ENCODE results near the gene TTC9B. TPM values are rescaled to one million over a fixed set of nuclear protein-coding genes. Genes with fewer than 3 reads are reported as not detected.
A peak's percentile ranks its signal among the peaks of the same experiment; 100 is the strongest.

TTC9B gene
- total RNA-seq, 1 donor from 2014 or later = not detected

DNA sequence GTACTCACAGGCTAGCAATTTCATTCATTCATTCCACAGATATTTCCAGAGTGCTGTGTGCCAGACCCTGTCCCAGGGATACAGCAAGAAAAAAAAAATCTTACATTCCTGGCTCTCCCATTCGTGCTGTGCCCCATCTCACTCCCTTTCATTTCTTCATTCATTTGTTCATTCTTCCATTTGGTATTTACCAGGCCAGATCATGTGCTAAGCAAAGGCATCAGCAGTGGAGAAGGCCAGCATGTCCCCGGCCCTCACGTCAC lies 24.7 kb downstream of the TTC9B start:
- no peak overlapping the region for H3K27ac ChIP-seq
- Mint-ChIP-seq H3K4me1 (peaks cover 23% of the 10 kb centered on the region), H3K27me3 (ENCODE audit: insufficient read depth, low read depth) (peaks cover 3% of the 10 kb centered on the region), H3K4me3 (peak overlapping the region; percentile 50), H3K9me3 (no peaks in the 10 kb centered on the region), H3K27ac (no peak overlapping the region), H3K36me3 (peaks cover 2% of the 10 kb centered on the region)
- peaks cover 10% of the 10 kb centered on the region for H3K27me3 ChIP-seq
- H2AFZ ChIP-seq (replicated peaks) = no peak overlapping the region
- no peak overlapping the region for H3K4me3 ChIP-seq
- H3K9ac ChIP-seq = no peak overlapping the region
- H3F3A ChIP-seq (ENCODE audit: low read depth) = peaks cover 8% of the 10 kb centered on the region
- no peaks in the 10 kb centered on the region for H3K9me3 ChIP-seq (ENCODE audit: low read depth)
- no peaks in the 10 kb centered on the region for H3K4me1 ChIP-seq
- no peak for DNase-seq (ENCODE audit: low spot score)
- no peak overlapping the region for H3K4me2 ChIP-seq
- TF ChIP-seq EZH2phosphoT487 (IDR thresholded peaks at IDR 0.05) = no peak
- no peak for TF ChIP-seq EZH2 (IDR thresholded peaks at IDR 0.05)
- TF ChIP-seq, protein P1, sequence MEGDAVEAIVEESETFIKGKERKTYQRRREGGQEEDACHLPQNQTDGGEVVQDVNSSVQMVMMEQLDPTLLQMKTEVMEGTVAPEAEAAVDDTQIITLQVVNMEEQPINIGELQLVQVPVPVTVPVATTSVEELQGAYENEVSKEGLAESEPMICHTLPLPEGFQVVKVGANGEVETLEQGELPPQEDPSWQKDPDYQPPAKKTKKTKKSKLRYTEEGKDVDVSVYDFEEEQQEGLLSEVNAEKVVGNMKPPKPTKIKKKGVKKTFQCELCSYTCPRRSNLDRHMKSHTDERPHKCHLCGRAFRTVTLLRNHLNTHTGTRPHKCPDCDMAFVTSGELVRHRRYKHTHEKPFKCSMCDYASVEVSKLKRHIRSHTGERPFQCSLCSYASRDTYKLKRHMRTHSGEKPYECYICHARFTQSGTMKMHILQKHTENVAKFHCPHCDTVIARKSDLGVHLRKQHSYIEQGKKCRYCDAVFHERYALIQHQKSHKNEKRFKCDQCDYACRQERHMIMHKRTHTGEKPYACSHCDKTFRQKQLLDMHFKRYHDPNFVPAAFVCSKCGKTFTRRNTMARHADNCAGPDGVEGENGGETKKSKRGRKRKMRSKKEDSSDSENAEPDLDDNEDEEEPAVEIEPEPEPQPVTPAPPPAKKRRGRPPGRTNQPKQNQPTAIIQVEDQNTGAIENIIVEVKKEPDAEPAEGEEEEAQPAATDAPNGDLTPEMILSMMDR (IDR thresholded peaks at IDR 0.05) = no peak
- H4K20me1 ChIP-seq (ENCODE audit: low read depth) = peaks cover 18% of the 10 kb centered on the region
- no peaks in the 10 kb centered on the region for H3K36me3 ChIP-seq
- H3K79me2 ChIP-seq (ENCODE audit: low read depth) = no peaks in the 10 kb centered on the region

DNA sequence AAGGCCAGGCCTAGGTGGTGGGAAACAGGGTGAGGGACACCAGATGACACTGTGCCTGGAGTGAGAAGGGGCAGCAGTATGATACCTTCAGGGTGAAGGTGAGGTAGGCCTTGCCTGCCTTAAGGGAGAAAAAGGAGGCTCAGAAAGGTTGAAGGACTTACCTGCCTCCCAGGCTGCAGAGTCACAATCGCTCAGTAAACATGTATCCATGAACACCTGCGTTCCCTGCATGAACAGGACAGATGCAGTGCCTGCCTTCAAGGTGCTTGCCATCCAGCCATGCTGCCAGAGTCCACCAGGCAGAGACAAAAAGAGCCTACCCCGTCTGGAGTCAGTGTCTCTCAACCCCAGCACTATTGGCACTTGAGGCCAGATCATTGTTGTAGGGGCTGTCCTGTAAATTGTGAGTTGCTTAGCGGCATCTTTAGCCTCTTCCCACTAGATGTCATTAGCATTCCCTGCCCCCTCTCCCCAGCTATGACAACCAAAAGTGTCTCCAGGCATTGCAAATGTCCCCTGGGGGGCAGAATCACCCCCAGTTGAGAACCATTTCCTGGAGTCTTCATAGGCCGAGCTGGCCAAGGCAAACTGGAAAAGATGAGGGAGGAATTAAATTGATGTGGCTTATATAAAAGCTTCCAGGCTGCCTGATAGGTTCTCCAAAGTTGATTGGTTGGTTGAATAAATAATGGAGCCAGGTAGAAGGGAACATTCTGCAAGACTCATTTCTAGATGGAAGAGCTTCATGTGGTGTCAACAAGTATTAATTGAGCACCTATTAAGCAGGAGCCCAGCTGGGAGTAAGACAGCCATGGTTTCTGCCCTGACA lies 25.2 kb downstream of the TTC9B start:
- Mint-ChIP-seq H3K9me3 (no peaks in the 10 kb centered on the region), H3K27me3 (ENCODE audit: insufficient read depth, low read depth) (peaks cover 3% of the 10 kb centered on the region), H3K27ac (no peak overlapping the region), H3K4me3 (peak overlapping the region; percentile 80), H3K36me3 (peaks cover 2% of the 10 kb centered on the region), H3K4me1 (peaks cover 23% of the 10 kb centered on the region)
- Histone ChIP-seq H3K79me2 (ENCODE audit: low read depth) (no peaks in the 10 kb centered on the region), H2AFZ (replicated peaks) (no peak overlapping the region), H3K9me3 (ENCODE audit: low read depth) (no peaks in the 10 kb centered on the region), H3K4me2 (peak overlapping the region; percentile 88), H3K27me3 (peaks cover 10% of the 10 kb centered on the region), H3F3A (ENCODE audit: low read depth) (peaks cover 8% of the 10 kb centered on the region), H3K27ac (no peak overlapping the region), H3K36me3 (no peaks in the 10 kb centered on the region), H3K4me3 (peak overlapping the region; percentile 97), H3K9ac (no peak overlapping the region), H4K20me1 (ENCODE audit: low read depth) (peaks cover 18% of the 10 kb centered on the region), H3K4me1 (no peaks in the 10 kb centered on the region)
- TF ChIP-seq EZH2phosphoT487 (IDR thresholded peaks at IDR 0.05) = no peak
- TF ChIP-seq EZH2 (IDR thresholded peaks at IDR 0.05) = no peak
- TF ChIP-seq, protein P1 (IDR thresholded peaks at IDR 0.05) = no peak
- no peak for DNase-seq (ENCODE audit: low spot score)

DNA sequence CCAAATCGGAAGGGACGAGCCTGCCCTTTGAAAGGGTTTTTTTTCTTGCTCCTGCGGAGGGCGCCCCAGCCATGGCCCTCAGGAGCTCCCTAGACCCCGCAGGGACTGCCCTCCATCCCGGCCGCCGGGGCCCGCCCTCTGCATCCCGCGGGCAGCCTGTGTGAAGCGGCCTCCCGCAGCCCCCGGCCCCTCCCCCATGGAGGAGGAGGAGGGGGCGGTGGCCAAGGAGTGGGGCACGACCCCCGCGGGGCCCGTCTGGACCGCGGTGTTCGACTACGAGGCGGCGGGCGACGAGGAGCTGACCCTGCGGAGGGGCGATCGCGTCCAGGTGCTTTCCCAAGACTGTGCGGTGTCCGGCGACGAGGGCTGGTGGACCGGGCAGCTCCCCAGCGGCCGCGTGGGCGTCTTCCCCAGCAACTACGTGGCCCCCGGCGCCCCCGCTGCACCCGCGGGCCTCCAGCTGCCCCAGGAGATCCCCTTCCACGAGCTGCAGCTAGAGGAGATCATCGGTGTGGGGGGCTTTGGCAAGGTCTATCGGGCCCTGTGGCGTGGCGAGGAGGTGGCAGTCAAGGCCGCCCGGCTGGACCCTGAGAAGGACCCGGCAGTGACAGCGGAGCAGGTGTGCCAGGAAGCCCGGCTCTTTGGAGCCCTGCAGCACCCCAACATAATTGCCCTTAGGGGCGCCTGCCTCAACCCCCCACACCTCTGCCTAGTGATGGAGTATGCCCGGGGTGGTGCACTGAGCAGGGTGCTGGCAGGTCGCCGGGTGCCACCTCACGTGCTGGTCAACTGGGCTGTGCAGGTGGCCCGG lies 26.1 kb downstream of the TTC9B start:
- Mint-ChIP-seq H3K27me3 (ENCODE audit: insufficient read depth, low read depth) (peaks cover 3% of the 10 kb centered on the region), H3K4me3 (peak overlapping the region; percentile 80), H3K4me1 (peaks cover 22% of the 10 kb centered on the region), H3K27ac (no peak overlapping the region), H3K9me3 (no peaks in the 10 kb centered on the region), H3K36me3 (no peaks in the 10 kb centered on the region)
- peaks cover 8% of the 10 kb centered on the region for H3F3A ChIP-seq (ENCODE audit: low read depth)
- H4K20me1 ChIP-seq (ENCODE audit: low read depth) = peaks cover 18% of the 10 kb centered on the region
- H3K36me3 ChIP-seq = no peaks in the 10 kb centered on the region
- H3K27me3 ChIP-seq = peaks cover 10% of the 10 kb centered on the region
- peak overlapping the region; percentile 83 for H2AFZ ChIP-seq (replicated peaks)
- H3K27ac ChIP-seq = no peak overlapping the region
- TF ChIP-seq EZH2 (IDR thresholded peaks at IDR 0.05) (no peak), EZH2phosphoT487 (IDR thresholded peaks at IDR 0.05) (no peak)
- TF ChIP-seq, protein P1 (IDR thresholded peaks at IDR 0.05) = peak; percentile 46
- no peaks in the 10 kb centered on the region for H3K79me2 ChIP-seq (ENCODE audit: low read depth)
- peak overlapping the region; percentile 97 for H3K4me3 ChIP-seq
- H3K4me2 ChIP-seq = peak overlapping the region; percentile 88
- no peaks in the 10 kb centered on the region for H3K9me3 ChIP-seq (ENCODE audit: low read depth)
- H3K9ac ChIP-seq = no peak overlapping the region
- DNase-seq (ENCODE audit: low spot score) = peak; percentile 89
- H3K4me1 ChIP-seq = no peaks in the 10 kb centered on the region

All from neural progenitor cell (in vitro differentiated cells).